Right hindlimb (tissue), 1 donor: Measurements from ENCODE around the gene SLC37A1.
A peak's percentile ranks its signal among the peaks of the same experiment; 100 is the strongest.

Experiments used
- DNase-seq: peaks from one replicate; pipeline ENCODE4 v3.0.0-alpha.2; 2018

Gene SLC37A1

DNA sequence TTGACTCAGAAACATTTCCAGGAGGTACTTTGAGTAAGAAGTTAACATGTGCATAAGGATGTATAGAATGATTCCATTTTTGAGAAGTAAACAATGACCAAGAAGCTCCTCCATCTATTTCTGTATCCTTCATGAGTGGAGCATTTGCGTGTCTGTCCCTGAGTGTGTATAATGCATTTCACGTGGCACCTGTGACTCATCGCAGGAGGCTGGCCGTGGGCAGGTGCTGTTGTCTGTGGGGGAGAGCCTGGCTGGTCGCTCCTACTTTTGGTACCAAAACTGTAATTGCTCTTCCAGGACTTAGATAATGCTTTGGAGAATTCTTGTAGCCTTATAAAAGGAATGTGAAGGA, 16.5 kb downstream of the SLC37A1 start:
- DNase-seq: no peak

DNA sequence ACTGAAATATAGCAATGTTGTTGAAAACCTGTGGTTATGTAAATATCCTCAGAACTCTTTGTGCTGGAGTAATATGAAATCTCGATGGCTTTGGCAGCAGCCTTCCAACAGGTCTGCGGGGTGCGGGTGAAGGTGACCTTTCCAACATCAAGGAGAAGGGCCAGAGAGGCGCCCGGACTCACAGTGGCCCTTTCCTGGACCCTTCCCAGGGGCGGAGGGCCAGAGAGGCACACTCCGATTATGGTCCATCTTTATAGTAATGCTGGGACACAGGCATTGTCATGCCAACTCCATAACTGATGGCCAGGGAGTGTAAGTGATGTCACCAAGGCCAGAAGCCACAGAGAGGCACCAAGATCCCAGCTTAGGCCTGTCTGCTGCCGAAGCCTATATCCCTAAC, 18.1 kb downstream of the SLC37A1 start:
- peak; percentile 13 for DNase-seq

DNA sequence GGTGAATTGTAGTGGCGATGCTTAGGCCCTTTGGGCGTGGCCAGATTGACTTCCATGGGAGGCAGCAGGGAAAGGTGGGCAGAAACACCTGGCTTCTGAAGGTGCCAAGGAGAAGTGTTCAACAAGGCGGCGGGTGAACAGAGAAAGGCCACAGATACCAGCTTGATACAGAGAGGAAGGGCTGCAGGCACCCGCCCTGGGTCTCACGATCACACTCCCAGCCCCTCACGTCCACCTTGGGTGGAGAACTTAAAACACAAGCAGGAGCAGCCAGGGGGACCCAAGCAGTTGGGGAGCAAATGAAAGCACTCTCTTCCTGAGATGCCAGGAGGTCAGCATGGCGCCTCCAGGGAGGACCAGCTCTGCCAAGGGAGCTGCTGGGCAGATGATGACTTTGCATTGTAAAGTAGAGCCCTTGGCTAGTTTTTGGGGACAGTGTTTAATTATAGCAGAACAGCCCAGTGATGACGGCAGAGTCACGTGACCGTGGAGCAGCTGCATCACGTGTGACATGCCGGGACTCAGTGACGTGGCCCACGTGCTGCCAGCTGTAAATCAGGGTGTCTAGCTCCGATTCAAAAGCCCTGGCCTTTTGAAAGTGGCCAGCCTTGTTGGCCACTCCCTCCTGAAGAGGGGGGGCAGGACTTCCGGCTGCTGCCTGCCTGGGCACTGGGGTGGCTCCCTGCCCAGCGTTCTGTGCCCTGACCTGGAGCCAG, 19.0 kb downstream of the SLC37A1 start:
- peak; percentile 46 for DNase-seq

DNA sequence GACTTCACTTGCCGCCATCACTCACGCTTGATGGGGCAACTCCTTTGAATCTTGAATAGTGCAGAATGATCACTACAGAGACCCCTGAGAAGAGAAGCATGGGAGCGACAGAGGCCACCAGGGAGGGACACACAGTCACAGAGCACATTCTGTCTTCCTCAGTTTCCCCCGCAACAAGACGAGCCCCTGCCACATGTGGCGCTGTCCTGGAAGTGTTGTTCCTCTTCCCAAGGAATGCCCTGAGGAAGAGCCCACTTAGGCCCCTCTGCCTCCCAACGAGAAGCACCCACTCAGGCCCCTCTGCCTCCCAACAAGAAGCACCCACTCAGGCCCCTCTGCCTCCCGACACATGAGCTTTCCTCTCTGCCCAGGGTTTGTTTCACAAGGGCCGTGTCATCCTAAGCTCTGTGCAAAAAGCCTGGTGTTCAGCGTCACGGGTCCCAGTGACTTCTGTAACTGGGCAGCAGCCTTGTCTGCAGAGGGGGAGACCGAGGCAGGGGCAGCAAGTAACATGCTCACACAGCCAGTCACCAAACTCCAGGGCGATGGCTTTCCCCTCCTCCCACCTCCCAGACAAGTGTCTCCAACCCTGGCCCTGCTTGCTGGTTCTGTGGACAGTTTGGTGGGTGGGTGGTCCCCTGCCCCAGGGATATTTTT, 19.8 kb downstream of the SLC37A1 start:
- peak; percentile 20 for DNase-seq

DNA sequence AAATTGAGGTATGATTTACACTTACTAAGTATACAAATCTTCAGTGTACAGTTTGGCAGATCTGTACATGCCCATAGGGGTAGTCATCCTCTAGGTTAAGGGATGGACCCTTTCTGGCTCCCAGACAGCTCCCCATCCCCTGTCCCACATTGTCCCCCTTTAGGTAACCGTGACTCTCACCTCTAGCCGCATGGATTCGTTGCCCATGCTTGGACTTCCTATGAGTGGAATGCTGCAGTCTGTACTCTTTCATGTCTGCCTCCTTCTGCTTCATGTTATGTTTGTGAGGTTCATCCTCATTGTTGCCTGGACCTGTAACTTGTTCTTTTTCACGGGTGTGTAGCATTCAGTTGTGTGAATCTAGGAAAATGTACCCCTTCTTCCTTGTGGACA, 20.3 kb downstream of the SLC37A1 start:
- DNase-seq: no peak

DNA sequence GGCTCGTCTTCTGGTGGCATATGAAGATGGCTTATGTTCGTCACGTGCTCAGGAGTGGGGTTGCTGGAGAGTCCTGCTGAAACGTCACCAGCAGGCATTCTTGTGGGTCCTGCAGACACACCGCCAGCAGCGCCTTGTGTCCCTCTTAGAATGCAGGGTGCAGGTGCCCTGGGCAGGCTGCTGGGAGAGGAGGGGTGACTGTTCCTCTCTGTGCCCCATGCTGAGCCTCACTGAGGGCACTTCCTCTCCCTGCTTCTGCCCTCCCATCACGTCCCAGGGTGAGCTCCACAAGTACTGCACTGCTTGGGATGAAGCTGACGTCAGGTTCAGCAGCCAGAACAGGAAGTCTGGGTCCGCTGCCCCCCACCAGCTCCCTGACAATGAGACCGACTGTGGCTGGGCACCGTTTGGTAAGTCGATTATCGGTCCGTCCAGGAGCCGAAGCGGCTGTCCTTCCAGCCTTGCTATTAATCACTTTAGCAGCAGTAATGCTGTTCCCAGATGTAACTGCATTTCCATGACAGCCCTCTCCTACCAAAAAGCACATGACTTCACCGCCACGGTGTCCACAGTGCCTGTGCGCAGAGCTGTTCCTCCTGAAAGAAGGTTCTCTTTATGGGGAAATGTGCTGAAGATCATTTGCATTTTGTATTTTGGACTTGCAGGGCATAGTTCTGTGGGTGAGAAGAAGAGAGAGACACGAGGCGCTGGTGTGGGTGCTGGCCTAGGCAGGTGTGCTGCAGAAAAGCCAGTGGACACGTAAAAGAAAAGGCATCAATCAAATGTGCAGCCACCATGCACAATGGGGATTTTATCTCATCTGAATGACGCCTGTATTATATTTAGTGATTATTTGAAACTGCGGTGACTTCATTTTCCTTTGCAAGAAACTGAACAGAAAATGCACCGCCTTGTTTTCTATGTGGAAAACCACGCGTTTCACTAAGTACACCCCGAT, 21.0 kb downstream of the SLC37A1 start:
- DNase-seq: peak; percentile 76

DNA sequence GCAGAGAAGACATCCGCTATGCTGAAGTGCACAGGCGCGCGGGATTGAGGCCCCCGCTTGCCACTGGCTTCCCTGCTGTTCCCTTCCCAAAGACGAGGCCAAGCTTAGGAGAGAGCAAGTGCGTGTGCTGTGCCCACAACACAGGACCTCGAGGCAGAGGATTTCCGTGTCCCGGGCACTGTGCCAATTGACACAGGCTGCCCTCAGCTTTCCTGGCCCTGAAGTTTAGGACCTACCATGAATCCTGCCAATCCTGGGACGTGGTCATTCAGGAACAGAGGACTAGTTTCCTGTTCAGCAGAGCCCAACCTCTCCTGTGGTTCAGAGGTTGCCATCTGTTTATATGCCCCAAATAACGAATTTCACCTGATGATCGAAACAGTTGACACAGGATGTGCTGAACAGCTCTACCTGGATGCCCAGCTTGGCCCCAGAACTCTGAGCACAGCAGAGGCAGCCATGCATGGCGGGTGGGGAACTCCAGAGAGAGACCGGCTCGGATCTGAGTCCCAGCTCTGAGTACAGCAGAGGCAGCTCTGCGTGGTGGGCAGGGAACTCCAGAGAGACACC, 22.0 kb downstream of the SLC37A1 start:
- peak; percentile 24 for DNase-seq

DNA sequence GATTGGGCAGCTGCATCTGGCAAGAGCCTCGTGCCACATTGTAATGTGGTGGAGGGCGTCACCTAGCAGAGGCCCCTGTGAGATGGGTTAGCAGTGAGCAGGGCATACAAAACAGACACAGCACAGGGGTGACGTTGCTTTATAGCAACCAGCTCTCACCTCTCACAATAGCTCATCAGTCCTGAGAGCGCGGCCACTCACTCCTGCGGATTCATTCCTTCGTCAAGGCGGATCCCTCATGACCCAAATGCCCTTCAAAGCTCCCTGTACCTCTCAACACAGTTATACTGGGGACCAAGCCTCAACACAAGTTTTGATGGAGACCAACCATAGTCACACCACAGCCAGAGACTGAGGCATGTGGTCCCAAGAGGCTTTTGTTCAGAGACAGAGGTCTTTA, 22.9 kb downstream of the SLC37A1 start:
- no peak for DNase-seq

DNA sequence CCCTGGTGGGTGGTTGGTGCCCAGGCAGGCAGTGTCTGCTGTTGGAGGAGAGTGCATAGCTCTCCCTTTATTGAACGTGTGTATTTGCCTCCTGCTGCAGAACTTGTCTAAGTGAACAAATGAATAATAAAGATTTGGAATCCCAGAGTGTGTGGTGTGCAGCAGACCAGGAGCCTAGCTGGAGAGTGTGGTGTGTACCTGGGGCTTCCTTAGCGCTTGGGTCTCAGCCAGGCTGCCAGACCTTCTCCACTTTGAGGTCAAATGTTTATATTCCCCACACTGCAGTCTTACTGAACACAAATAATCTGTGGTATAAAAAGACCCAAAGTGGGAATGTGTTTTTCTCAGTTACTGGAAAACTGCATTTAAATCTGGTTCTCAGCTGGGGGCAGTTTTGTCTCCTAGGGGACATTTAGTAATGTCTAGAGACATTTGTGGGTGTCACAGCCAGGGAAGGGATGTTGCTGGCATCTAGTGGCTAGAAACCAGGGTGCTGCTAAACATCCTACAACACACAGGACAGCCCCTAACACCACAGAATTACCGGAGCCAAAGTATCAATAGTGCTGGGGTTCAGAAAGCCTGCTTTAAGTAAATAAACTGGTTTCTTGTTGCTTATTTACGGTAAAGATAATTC, 23.6 kb downstream of the SLC37A1 start:
- DNase-seq: no peak

DNA sequence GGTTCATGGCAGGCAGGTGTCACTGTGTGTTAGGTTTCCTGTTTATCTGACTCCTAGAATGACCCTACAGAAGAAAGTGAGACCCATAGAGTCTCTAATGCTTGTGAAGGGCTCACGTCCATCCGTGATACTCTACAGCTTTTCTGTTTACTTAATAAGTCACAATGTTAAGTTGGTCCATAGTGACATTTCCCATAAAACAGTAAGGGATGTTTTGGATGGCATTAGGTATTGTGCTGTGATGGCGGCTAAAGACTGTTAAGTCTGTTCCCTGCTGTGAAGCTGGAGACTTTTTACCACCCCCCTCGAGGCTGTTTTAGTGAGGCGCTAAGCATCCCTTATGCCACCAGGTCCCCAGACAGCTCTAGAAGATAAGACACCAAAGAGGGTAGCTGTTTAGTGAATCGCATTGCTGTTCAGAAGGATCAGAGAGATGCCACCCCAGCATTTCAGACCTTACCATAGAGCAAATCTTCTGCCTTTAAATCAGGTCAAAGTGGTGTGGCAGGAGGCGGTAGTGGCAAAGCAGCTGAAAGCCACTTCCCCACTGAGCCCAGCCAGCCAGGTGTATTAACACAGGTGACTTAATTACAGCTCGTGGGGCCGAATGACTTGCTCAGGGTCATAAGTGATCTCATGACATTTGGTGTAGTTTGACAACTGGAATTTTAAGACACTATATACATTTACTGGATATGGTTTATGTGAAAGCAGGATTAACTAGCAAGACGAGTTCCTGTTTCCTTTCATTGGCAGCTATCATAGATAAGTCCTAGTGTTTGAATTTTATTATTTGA, 25.0 kb downstream of the SLC37A1 start:
- DNase-seq: no peak

DNA sequence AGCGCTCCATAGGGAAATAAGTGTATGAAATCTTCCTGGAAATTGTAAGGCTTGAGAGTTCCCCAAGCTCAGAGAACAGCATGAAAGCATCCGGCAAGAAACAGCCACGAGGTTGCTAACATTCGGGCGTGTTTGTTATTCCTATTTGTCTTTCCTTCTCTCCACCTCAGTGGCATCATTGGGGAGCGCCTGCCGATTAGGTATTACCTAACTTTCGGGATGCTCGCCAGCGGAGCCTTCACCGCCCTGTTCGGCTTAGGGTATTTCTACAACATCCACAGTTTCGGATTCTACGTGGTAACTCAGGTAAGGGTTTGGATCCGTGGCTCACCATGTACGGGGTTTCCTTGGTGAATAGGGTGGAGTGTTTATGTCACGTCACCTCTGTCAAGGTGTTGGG, 25.7 kb downstream of the SLC37A1 start:
- no peak for DNase-seq

DNA sequence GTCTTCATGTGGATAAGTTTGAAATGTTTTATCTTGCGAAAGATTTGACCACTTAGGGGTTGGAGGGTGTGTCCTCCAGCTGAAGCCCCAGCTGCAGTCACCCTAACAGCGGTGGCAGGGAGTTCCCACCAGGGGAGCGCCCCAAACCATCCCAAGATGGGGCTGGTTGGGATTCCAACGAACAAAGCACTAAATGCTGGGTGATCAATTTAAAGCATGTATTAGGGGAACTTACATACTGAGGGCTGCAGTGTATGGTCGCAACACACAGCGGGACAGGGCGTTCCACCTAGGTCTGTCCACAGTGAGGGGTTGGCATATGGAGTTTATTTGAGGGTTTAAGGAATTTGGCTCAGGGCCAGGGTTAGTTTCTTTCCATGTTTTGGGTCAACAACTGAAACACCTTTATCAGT, 26.3 kb downstream of the SLC37A1 start:
- no peak for DNase-seq

DNA sequence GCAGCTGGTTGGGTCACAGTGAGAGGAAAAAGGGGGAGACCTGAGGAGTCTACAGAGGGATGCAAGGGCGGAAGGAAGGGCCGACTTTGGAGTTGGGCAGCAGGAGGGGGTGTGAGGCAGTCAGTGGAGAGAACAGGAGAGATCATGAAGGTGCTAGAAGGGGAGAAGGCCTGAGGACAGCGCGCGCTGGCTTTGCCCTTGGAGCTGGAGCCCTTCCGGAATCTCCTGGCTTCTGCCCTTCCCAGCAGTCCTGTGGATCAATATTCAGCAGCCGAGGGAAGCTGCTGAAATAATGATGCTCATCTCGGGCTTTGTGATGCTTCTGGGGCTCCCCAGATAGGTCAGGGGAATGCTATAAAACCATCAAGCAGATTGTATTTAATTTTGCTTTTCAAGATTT, 26.7 kb downstream of the SLC37A1 start:
- no peak for DNase-seq

DNA sequence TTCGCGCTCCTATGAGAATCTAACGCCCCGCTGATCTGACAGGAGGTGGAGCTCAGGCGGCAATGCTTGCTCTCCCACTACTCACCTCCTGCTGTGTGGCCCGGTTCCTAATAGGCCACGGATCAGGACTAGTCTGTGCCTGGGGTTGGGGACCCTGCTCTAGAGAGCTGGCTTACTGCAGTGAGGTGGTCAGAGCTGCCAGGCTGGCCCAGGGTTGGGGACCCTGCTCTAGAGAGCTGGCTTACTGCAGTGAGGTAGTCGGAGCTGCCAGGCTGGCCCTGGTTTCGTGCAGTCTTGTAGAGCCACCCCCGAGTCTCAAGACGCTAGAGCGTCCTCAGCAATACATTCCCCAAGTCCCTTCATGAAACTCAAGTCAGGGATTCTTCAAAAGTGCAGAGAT, 27.5 kb downstream of the SLC37A1 start:
- no peak for DNase-seq

DNA sequence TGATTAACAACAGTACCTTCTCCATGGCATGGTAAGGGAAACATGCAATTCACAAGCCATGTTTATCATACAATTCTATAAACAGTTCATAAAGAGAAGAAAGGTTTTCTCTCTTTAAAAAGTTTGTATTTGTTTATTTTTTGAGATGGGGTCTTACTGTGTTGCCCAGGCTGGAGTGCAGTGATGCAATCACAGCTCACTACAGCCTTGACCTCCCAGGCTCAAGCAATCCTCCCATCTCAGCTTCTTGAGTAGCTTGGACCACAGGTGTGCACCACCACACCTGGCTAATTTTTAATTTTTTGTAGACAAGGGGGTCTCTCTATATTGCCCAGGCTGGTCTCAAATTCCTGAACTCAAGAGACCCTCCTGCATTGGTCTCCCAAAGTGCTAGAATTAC, 28.0 kb downstream of the SLC37A1 start:
- no peak for DNase-seq

DNA sequence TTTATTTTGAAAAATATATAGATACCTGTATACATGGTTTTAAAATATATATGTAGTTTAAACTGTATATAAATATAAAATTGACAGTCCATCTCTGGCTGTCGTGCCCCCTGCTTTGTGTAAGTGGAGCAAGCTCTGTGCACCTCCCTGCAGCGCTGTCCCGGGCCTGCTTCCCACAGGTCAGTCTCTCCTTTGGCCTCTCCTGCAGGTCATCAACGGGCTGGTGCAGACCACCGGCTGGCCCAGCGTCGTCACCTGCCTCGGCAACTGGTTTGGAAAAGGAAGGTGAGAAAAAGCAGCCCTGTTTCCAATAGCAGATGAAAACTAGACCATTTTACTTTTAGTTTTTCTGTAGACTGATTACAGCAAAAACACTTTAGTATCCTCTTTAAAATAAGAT, 28.5 kb downstream of the SLC37A1 start:
- DNase-seq: no peak

DNA sequence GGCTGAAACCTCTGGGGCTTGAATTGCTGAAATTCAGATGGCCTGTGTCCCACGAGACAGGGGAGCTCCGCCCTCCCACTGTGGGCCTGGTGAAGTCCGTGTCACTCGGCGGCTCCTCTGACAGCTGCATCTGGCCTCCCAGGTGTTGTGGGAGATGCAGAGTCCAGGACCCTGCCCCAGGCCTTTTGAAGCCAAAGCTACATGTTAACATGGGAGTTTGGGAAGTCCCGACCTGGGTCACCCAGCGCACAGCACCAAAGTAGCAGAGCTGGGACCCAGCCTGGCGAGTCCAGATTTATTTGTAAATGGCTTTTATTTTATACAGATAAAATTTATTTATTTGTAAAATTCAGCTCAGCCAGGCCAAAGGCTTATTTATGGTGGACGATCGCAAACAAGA, 28.9 kb downstream of the SLC37A1 start:
- no peak for DNase-seq

DNA sequence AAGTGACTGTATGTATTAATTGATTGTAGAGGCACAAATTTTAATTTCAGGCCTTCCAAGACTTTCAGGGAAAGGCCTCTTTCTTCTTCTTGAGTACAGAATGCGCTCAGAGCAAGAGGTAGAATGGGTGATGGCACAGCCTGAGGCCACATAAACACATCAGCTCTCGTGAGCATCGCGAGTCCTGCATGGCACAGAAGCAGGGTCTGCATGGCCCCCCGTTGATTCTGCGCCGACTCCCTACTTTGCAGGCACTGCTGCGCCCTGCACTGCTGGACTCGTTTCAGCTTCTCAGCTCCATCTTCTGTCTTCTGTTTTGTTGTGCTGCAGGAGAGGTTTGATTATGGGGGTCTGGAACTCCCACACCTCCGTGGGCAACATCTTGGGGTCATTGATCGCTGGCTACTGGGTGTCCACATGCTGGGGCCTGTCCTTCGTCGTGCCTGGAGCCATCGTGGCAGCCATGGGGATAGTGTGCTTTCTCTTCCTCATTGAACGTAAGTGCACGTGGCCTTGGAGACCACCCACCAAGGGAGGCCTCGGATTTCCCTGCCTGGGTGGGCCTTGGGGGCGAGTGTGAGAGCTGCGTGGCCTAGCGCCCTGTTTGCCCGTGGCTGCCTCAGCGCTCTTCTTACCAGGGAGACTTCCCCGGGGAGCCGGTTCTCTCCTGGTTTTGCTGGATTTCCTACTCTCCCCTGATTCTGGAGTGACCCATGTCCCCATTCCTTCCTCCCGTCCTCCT, 29.6 kb downstream of the SLC37A1 start:
- DNase-seq: no peak

DNA sequence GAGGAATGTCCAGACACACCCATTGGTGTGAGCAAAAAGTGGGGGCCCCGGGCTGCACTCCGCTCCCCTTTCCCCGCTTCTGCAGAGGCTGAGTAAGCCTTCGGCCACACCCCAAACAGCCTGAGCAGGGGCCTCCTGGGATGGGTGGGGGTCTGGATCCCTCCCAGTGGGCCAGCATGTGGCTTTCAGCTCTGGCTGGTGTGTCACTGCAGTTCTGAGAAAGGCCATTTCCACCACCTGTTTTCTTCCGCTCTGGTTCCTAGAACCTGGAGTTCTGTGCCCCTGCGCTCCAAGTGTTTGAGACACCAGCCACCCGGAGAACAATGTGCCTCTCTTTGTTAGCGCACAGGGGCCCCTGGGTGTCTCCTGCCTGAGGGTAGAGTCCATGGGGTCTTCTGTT, 30.9 kb downstream of the SLC37A1 start:
- DNase-seq: no peak

DNA sequence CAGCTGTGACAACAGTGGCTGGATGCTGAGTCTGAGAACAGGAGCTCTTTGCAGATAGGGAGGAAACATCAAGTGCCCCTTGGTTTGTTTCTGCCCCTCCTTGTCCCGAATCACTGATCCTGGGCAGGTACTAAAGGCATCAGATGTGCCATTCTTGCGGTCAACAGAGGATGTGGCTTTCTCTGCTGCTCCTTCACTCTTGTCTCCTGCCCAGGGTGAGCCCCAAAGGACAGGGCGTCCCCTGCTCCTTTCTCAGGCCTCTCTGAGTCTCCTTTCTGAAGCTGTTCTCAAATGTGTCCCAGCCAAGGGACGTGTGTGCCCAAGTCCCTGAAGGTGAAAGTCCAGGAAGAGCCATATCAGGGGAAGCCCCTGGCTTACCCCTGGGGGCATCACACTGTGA, 31.7 kb downstream of the SLC37A1 start:
- DNase-seq: no peak

DNA sequence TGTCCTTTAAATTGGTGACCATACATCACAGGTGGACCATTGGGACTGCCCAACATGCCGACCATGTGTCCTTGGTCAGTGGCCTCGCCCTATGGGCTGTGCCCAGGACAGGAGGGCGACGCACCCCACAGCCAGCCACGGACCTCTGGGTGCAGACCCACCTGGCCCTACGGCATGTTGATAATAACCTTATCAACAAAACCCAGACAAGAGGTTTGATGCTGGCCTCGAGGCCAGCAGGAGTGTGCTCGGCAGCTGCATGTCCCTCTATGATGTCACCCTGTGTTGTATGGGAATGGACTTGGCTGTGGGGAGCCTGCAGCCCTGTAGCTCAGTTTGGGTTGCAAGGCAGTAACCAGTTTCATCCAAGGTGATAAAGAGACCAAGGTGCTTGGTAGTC, 32.1 kb downstream of the SLC37A1 start:
- DNase-seq: no peak
